Vagina (tissue), 2 donors: ENCODE results near the gene CCDC185.

Source experiments
- POLR2A ChIP-seq, 2 donors: fragments of 450-650 bp; IDR thresholded peaks; one replicate each; pipeline ENCODE4 v1.6.1; 2017; ENCODE audit warnings: antibody characterized with exemption in 2 of 2, mild to moderate bottlenecking in 2 of 2, moderate library complexity in 2 of 2
- POLR2AphosphoS5 ChIP-seq, 2 donors: sonication (generic); formaldehyde crosslinking; IDR thresholded peaks; one replicate each; pipeline ENCODE4 v1.9.0; 2017; ENCODE audit warnings: antibody characterized with exemption in 2 of 2, mild to moderate bottlenecking in 2 of 2, low read depth in 1 of 2; ENCODE audit not compliant: insufficient read depth in 1 of 2
- TF ChIP-seq, protein P1 (sequence below), 3 experiments: fragments of 450-650 bp in 2 of 3; fragments of 200-600 bp in 1 of 3; sonication (generic) in 1 of 3; IDR thresholded peaks; one replicate each; pipeline ENCODE4 v1.5.1; 2017 to 2019; ENCODE audit warnings: antibody characterized with exemption in 3 of 3, mild to moderate bottlenecking in 2 of 3, moderate library complexity in 2 of 3

DNA sequence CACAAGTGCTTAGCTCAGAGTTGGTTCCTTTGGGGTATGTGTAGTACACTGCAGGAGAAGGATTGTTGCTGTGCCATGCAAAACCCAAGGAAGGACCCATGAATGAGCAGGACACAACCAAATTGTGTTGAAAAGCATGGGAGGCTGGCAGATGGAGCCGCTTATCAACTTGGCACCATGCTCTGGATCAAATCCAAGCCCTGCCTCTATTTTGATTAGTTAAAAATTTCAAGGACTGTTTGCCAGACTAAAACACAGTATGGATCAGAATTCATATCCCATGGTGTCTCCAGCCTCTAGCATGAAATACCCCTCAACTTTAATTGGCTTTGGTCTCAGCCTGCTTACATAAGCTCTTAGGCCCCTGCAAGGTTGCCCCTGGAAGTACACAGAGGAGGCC is 27.8 kb downstream of the CCDC185 start:
- TF ChIP-seq POLR2A (IDR thresholded peaks at IDR 0.05) (no peak), POLR2AphosphoS5 (IDR thresholded peaks at IDR 0.05; ENCODE audit: insufficient read depth in 1 of 2, low read depth in 1 of 2) (no peak)
- TF ChIP-seq, protein P1, sequence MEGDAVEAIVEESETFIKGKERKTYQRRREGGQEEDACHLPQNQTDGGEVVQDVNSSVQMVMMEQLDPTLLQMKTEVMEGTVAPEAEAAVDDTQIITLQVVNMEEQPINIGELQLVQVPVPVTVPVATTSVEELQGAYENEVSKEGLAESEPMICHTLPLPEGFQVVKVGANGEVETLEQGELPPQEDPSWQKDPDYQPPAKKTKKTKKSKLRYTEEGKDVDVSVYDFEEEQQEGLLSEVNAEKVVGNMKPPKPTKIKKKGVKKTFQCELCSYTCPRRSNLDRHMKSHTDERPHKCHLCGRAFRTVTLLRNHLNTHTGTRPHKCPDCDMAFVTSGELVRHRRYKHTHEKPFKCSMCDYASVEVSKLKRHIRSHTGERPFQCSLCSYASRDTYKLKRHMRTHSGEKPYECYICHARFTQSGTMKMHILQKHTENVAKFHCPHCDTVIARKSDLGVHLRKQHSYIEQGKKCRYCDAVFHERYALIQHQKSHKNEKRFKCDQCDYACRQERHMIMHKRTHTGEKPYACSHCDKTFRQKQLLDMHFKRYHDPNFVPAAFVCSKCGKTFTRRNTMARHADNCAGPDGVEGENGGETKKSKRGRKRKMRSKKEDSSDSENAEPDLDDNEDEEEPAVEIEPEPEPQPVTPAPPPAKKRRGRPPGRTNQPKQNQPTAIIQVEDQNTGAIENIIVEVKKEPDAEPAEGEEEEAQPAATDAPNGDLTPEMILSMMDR (IDR thresholded peaks at IDR 0.05), result no peak
